ENCODE measurements around the gene WFS1.
A peak's percentile ranks its signal among the peaks of the same experiment; 100 is the strongest.

Gene WFS1

GRCh38 chr4:6331018-6331417 is 61.4 kb downstream of the WFS1 start:
- no peak overlapping the region for H3K4me3 ChIP-seq (ENCODE audit: low read depth, low read length)
- TF ChIP-seq CTCF (IDR thresholded peaks at IDR 0.05; ENCODE audit: borderline replicate concordance, insufficient read depth, low read depth, low read length) = peak; percentile 83

DNA sequence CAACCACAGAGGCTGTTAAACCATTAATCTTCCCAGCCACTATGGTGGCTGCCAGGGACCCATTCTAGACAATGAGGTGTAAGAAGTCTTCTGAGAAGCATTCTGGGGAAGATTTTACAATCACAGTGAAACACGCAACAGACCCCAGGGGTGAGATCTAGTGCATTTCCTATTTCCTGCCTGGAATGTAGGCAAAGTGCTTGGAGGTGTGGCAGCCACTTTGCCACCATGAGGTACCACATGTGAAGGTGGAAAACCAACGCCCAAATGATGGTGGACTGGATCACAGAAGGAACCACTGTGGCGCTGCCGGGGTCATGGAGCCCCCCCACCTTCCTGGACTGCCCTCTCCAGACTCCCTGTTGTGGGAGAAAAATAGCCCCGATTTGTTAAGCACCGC is 61.8 kb downstream of the WFS1 start:
- TF ChIP-seq CTCF (IDR thresholded peaks at IDR 0.05; ENCODE audit: borderline replicate concordance, insufficient read depth, low read depth, low read length) = no peak
- no peak overlapping the region for H3K4me3 ChIP-seq (ENCODE audit: low read depth, low read length)

GRCh38 chr4:6332042-6332668 is 62.5 kb downstream of the WFS1 start:
- H3K4me3 ChIP-seq (ENCODE audit: low read depth, low read length) = no peak overlapping the region
- TF ChIP-seq CTCF (IDR thresholded peaks at IDR 0.05; ENCODE audit: borderline replicate concordance, insufficient read depth, low read depth, low read length) = peak; percentile 83

DNA sequence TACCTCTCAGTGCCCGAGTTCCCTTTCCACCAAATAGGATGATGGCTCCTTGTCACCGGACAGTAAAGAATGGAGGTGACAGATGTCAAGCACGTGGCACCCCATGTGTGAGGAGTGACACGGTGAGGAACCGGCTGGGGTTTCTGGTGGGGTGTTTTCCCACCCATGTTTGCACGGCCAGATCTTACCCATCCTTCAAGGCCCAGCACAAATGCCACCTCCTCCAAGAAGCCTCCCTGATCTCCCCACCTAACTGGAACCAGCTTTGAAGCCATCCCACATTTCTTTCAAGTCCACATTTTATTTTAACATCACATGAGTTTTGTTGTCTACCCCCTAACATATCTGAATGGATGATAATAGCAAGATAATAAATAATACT is 63.0 kb downstream of the WFS1 start:
- TF ChIP-seq CTCF (IDR thresholded peaks at IDR 0.05; ENCODE audit: borderline replicate concordance, insufficient read depth, low read depth, low read length) = no peak

DNA sequence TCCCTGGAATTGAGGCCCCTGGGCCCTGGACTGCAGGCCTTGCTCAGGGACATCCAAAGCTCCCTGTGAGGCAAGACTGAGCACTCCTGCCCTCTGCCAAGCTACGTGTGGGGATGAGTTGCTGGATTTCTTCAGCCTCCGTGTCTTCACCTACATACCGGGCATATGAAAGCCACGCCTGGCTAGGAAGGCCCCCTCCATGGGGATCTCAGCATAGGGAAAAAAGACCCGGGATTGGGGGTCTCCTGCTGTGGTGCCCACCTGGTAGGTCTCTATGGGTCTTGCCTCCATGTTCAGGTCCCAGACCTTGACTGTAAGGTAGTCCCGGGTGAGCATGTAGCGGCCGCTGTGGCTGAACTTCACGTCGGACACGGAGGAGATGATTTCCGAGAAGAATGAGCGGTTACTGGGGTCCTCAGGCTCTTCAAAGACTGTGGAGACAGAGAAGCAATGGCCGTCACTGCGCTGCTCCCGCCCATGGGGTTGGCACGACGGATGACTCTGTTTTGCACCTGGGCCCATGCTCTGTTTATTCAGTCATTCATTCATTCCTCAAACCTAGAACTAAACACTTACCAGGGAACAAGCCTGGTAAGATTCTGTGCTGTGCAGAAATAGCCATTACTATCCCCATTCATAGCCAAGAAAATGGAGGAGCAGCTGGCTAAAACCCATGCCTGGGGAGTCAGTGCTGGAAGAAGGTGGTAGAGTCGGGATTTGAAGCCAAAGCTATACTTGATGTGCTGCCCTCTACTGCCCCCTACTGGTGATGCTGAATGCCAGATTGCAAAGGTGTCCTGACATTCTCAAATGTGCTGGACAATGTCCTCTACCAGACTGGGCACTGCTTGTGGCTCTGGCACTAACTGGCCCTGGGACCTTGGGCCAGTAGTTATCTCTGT is 63.9 kb downstream of the WFS1 start:
- H3K4me3 ChIP-seq (ENCODE audit: low read depth, low read length) = no peak overlapping the region
- TF ChIP-seq CTCF (IDR thresholded peaks at IDR 0.05; ENCODE audit: borderline replicate concordance, insufficient read depth, low read depth, low read length) = peak; percentile 67

More for the DNA sequence above, 63.0 kb downstream of the WFS1 start:
- H3K4me3 ChIP-seq (ENCODE audit: low read depth, low read length) = no peak overlapping the region

DNA sequence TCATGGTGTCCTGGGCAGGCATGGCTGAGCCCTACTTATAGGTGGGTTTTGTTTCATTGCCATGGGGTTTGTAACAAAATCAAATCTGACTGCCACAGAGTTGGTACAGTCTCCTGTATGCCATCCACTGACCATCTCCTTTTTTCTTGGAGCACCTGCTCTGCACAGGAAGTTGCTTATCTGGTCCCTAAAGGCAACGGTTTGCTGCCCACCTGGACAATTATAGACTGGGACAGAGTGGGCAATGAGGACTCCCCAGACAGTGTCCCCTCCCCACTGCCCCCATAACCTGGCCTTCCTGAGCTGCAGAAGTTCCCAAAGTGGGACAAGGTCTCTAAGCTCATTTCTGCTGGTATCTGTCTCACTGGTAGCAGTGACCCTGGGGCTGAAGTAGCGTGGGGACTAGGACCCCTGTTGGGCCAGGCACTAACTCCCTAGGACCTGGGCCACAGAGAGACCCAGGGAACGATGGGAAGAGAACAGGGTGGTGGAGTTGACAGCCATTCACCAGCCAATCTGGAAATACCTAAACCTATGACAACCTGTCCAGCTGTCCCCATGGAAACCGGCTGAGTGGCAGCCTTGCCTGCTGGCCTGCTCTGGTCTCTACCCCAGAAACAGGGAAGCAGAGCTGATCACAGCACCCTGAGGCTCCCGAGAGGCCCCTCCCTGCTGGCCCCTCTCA is 64.7 kb downstream of the WFS1 start:
- H3K4me3 ChIP-seq (ENCODE audit: low read depth, low read length) = no peak overlapping the region
- no peak for TF ChIP-seq CTCF (IDR thresholded peaks at IDR 0.05; ENCODE audit: borderline replicate concordance, insufficient read depth, low read depth, low read length)
